ENCODE data around the gene PRSS21.

PRSS21 gene

GRCh38 chr16:2775131-2775716 lies 41.8 kb upstream of the PRSS21 start:
- TF ChIP-seq REST (IDR thresholded peaks at IDR 0.05; ENCODE audit: low read depth) (no peak), EGR1 (IDR thresholded peaks at IDR 0.05) (no peak), EP300 (IDR thresholded peaks at IDR 0.05; ENCODE audit: borderline replicate concordance) (no peak), NFIC (IDR thresholded peaks at IDR 0.05) (no peak), CEBPB (IDR thresholded peaks at IDR 0.05) (no peak), YY1 (IDR thresholded peaks at IDR 0.05; ENCODE audit: low read depth) (no peak), TAF1 (IDR thresholded peaks at IDR 0.05; ENCODE audit: low read depth) (no peak), USF1 (IDR thresholded peaks at IDR 0.05) (no peak), FOXM1 (IDR thresholded peaks at IDR 0.05; ENCODE audit: borderline replicate concordance, low read depth) (no peak), MAX (IDR thresholded peaks at IDR 0.05) (no peak), TCF12 (IDR thresholded peaks at IDR 0.05; ENCODE audit: low read depth) (no peak), ZBTB7A (IDR thresholded peaks at IDR 0.05; ENCODE audit: low read depth) (no peak), TEAD4 (IDR thresholded peaks at IDR 0.05) (no peak), CREB1 (IDR thresholded peaks at IDR 0.05; ENCODE audit: low read depth) (no peak), RAD21 (IDR thresholded peaks at IDR 0.05; ENCODE audit: low read depth) (no peak)

- TF ChIP-seq TAF1 (IDR thresholded peaks at IDR 0.05; ENCODE audit: low read depth) (no peak), FOXM1 (IDR thresholded peaks at IDR 0.05; ENCODE audit: borderline replicate concordance, low read depth) (no peak), NFIC (IDR thresholded peaks at IDR 0.05) (no peak), CEBPB (IDR thresholded peaks at IDR 0.05) (no peak), EP300 (IDR thresholded peaks at IDR 0.05; ENCODE audit: borderline replicate concordance) (no peak), ZBTB7A (IDR thresholded peaks at IDR 0.05; ENCODE audit: low read depth) (no peak), REST (IDR thresholded peaks at IDR 0.05; ENCODE audit: low read depth) (no peak), RAD21 (IDR thresholded peaks at IDR 0.05; ENCODE audit: low read depth) (no peak), EGR1 (IDR thresholded peaks at IDR 0.05) (no peak), TEAD4 (IDR thresholded peaks at IDR 0.05) (no peak), MAX (IDR thresholded peaks at IDR 0.05) (no peak), USF1 (IDR thresholded peaks at IDR 0.05) (no peak), CREB1 (IDR thresholded peaks at IDR 0.05; ENCODE audit: low read depth) (no peak), YY1 (IDR thresholded peaks at IDR 0.05; ENCODE audit: low read depth) (no peak)
Observed at GRCh38 chr16:2775765-2776499, 41.1 kb upstream of the PRSS21 start.

GRCh38 chr16:2776500-2777139 lies 40.4 kb upstream of the PRSS21 start:
- TF ChIP-seq FOXM1 (IDR thresholded peaks at IDR 0.05; ENCODE audit: borderline replicate concordance, low read depth) (no peak), TEAD4 (IDR thresholded peaks at IDR 0.05) (no peak), MAX (IDR thresholded peaks at IDR 0.05) (peak; percentile 1; the same call in 1 of the 2 replicates), ZBTB7A (IDR thresholded peaks at IDR 0.05; ENCODE audit: low read depth) (no peak), NFIC (IDR thresholded peaks at IDR 0.05) (no peak), CREB1 (IDR thresholded peaks at IDR 0.05; ENCODE audit: low read depth) (no peak), EGR1 (IDR thresholded peaks at IDR 0.05) (no peak)

GRCh38 chr16:2777231-2777902 lies 39.7 kb upstream of the PRSS21 start, which contains the start of gene ELOB:
Gene ELOB (minus strand): TSS chr16:2777280. CDS start chr16:2777239, 41 bp downstream.
- TF ChIP-seq TCF12 (IDR thresholded peaks at IDR 0.05; ENCODE audit: low read depth) (no peak), NFIC (IDR thresholded peaks at IDR 0.05) (0 out of 2 replicates have a peak, but pooled peaks have one; percentile 6), TAF1 (IDR thresholded peaks at IDR 0.05; ENCODE audit: low read depth) (peak; percentile 97), RAD21 (IDR thresholded peaks at IDR 0.05; ENCODE audit: low read depth) (no peak), REST (IDR thresholded peaks at IDR 0.05; ENCODE audit: low read depth) (0 out of 2 replicates have a peak, but pooled peaks have one; percentile 12), YY1 (IDR thresholded peaks at IDR 0.05; ENCODE audit: low read depth) (peak; percentile 96), CEBPB (IDR thresholded peaks at IDR 0.05) (no peak), EGR1 (IDR thresholded peaks at IDR 0.05) (peak; percentile 23; the same call in 1 of the 2 replicates), MAX (IDR thresholded peaks at IDR 0.05) (peak; percentile 51), FOXM1 (IDR thresholded peaks at IDR 0.05; ENCODE audit: borderline replicate concordance, low read depth) (no peak), TEAD4 (IDR thresholded peaks at IDR 0.05) (peak; percentile 70), ZBTB7A (IDR thresholded peaks at IDR 0.05; ENCODE audit: low read depth) (peak; percentile 61; the same call in 1 of the 2 replicates), CREB1 (IDR thresholded peaks at IDR 0.05; ENCODE audit: low read depth) (peak; percentile 36; the same call in 1 of the 2 replicates), USF1 (IDR thresholded peaks at IDR 0.05) (no peak), EP300 (IDR thresholded peaks at IDR 0.05; ENCODE audit: borderline replicate concordance) (no peak; the same call in 1 of the 2 replicates)
